ENCODE results near the gene KASH5.
"Not testable (repeated sequence)": the region's sequence is repeated elsewhere in the genome, so short reads cannot be mapped to it uniquely, and the experiment has no call there.

The KASH5 gene

DNA sequence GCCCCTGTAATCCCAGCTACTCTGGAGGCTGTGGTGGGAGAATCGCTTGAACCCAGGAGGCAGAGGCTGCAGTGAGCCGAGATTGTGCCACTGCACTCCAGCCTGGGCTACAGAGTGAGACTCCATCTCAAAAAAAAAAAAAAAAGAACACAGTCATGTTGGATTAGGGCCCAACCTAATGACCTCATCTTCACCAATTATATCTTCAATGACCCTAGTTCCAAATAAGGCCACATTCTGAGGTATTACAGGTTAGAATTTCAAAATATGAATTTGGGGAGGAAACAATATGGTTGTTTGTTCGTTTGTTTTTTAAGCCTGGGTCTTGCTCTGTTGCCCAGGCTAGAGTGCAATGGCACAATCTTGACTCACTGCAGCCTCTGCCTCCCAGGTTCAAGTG lies 14.9 kb upstream of the KASH5 start:
- DNase-seq (ENCODE audit: low spot score in 2 of 2); H3K27ac Mint-ChIP-seq; H3K27me3 Mint-ChIP-seq; H3K4me1 Mint-ChIP-seq; H3K36me3 Mint-ChIP-seq; ATAC-seq (ENCODE audit: low read depth); H3K9me3 Mint-ChIP-seq; H3K4me3 Mint-ChIP-seq: not testable (repeated sequence)

DNA sequence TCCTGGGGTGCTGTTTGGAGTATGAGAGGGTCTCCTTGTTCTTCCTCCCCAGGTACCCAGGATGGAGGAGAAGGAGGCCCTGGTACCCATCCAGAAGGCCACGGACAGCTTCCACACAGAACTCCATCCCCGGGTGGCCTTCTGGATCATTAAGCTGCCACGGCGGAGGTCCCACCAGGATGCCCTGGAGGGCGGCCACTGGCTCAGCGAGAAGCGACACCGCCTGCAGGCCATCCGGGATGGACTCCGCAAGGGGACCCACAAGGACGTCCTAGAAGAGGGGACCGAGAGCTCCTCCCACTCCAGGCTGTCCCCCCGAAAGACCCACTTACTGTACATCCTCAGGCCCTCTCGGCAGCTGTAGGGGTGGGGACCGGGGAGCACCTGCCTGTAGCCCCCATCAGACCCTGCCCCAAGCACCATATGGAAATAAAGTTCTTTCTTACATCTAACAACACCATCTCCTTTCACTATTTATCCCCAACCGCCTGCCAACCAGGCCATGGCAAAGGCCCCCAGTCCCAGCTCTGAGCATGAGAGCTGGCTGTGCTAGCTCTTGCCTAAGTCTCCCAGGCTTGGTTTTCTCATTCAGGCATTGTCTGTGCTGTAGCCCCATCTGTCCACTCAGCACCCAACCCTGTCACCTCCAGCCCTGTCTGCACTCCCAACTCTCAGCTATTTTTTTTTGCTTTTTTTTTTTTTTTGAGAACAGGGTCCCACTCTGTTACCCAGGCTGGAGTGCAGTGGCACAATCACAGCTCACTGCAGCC lies 13.2 kb upstream of the KASH5 start:
- Mint-ChIP-seq H3K27ac (no peak overlapping the region), H3K4me3 (no peak overlapping the region), H3K9me3 (no peaks in the 10 kb centered on the region), H3K4me1 (peaks cover 6% of the 10 kb centered on the region), H3K27me3 (peaks cover 5% of the 10 kb centered on the region), H3K36me3 (peaks cover 3% of the 10 kb centered on the region)
- DNase-seq (ENCODE audit: low spot score in 2 of 2) (no peak), ATAC-seq (ENCODE audit: low read depth) (no peak)

DNA sequence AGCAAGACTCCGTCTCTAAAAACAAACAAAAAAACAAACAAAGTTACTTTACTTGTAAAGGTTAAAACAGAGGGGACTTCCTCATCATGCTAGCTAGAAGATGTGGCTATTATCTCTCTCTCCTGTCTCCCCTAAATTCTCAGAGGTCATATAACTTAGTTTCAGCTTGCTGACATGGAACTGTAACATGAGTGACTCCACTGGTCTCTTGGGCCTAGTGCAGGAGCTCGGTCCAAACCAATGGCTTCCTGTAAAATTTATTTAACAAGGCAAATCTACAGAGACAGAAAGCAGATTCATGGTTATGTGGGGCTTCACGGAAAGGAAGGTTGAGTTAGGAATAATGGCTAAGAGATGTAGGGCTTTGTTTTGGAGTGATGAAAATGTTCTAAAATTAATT lies 9.5 kb upstream of the KASH5 start:
- Mint-ChIP-seq H3K27ac (no peak overlapping the region), H3K4me3 (no peak overlapping the region), H3K27me3 (peaks cover 5% of the 10 kb centered on the region), H3K36me3 (peaks cover 7% of the 10 kb centered on the region), H3K4me1 (peaks cover 3% of the 10 kb centered on the region), H3K9me3 (peaks cover 6% of the 10 kb centered on the region)
- DNase-seq (ENCODE audit: low spot score in 2 of 2) (no peak), ATAC-seq (ENCODE audit: low read depth) (no peak)

DNA sequence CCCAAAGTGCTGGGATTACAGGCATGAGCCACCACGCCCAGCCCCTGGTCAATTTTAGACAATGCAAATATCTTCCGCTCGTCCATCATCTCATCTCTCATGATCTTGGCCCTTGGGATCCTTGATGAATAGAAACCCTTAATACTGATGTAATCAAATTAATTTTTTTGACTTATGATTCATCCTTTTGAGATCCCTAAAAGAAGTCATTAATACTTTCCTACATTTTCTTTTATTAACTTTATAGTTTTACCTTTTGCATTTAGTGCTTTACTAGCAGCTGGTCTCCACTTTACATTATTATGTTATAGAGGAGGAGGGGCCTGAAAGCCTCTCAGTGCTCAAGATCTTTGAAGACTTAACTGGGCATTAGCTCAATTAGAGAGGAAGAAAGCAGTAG lies 7.7 kb upstream of the KASH5 start:
- Mint-ChIP-seq H3K36me3 (peaks cover 7% of the 10 kb centered on the region), H3K4me3 (no peak overlapping the region), H3K27me3 (peaks cover 5% of the 10 kb centered on the region), H3K9me3 (peaks cover 6% of the 10 kb centered on the region), H3K4me1 (peaks cover 3% of the 10 kb centered on the region), H3K27ac (no peak overlapping the region)
- ATAC-seq (ENCODE audit: low read depth) = no peak
- DNase-seq (ENCODE audit: low spot score in 2 of 2) = no peak

DNA sequence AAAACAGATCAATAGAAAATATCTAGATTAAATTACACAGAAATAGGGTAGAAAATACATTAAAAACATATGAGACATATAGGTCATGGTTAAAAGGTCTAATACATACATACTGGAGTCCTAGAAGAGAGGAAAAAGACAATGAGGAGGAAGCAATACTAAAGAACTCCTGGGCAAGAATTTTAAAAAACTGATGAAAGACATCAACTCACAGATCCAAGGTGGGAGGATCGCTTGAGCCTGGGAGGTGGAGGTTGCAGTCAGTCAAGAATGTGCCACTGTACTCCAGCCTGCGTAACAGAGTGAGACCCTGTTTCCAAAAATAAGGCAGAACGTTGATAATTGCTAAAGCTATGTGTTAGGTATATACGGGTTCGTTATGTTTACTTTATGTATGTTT lies 5.4 kb upstream of the KASH5 start:
- H3K4me1 Mint-ChIP-seq = peaks cover 3% of the 10 kb centered on the region
- H3K27ac Mint-ChIP-seq = no peak overlapping the region
- H3K27me3 Mint-ChIP-seq = no peaks in the 10 kb centered on the region
- DNase-seq (ENCODE audit: low spot score in 2 of 2) = no peak
- no peak overlapping the region for H3K4me3 Mint-ChIP-seq
- no peak for ATAC-seq (ENCODE audit: low read depth)
- peaks cover 5% of the 10 kb centered on the region for H3K36me3 Mint-ChIP-seq
- H3K9me3 Mint-ChIP-seq = peaks cover 7% of the 10 kb centered on the region

DNA sequence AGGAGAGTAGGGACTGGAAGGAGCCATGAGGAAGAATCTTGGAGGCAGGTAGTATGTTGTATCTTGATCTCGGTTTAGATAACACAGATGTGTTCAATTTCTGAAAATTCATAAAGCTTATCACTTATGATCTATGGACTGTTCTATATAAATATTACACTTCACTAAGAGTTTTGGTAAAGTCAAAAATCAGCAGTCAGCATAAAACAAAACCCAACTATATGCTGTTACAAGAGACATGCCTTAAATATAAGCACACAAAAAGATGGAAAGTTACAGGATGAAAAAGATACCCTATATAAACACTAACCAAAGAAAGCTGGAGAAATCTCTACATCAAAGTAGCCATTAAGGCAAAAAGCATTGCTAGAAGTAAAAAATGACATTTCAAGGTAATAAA lies 4.5 kb upstream of the KASH5 start:
- Mint-ChIP-seq H3K27me3 (no peaks in the 10 kb centered on the region), H3K9me3 (peaks cover 7% of the 10 kb centered on the region), H3K36me3 (peaks cover 5% of the 10 kb centered on the region), H3K27ac (no peak overlapping the region), H3K4me1 (peaks cover 8% of the 10 kb centered on the region), H3K4me3 (no peak overlapping the region)
- ATAC-seq (ENCODE audit: low read depth) = no peak
- DNase-seq (ENCODE audit: low spot score in 2 of 2) = no peak

DNA sequence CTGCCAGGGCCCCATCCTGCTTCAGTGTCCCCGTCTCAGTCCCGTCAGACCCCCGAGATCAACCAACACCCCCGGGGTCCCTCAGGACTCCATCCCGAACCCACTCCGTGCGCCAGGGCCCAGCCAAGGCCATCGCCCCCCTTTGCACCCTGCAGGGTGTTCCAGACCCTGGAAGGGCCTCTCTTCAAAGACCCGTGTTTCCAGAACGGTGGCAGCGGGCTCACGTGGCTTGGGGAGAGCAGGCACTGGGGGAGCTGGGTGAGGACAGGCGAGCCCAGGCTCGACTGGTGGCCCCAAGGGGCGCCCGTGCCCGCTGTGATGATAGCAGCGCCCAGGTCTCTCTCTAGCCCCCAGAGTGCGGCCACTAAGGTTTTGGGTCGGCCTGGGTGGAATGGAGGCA lies 1.4 kb downstream of the KASH5 start:
- ATAC-seq (ENCODE audit: low read depth) (no peak), DNase-seq (ENCODE audit: low spot score in 2 of 2) (no peak)
- Mint-ChIP-seq H3K9me3 (peaks cover 1% of the 10 kb centered on the region), H3K4me3 (no peak overlapping the region), H3K27me3 (no peaks in the 10 kb centered on the region), H3K27ac (peak overlapping the region; percentile 70), H3K4me1 (peaks cover 29% of the 10 kb centered on the region), H3K36me3 (no peaks in the 10 kb centered on the region)

DNA sequence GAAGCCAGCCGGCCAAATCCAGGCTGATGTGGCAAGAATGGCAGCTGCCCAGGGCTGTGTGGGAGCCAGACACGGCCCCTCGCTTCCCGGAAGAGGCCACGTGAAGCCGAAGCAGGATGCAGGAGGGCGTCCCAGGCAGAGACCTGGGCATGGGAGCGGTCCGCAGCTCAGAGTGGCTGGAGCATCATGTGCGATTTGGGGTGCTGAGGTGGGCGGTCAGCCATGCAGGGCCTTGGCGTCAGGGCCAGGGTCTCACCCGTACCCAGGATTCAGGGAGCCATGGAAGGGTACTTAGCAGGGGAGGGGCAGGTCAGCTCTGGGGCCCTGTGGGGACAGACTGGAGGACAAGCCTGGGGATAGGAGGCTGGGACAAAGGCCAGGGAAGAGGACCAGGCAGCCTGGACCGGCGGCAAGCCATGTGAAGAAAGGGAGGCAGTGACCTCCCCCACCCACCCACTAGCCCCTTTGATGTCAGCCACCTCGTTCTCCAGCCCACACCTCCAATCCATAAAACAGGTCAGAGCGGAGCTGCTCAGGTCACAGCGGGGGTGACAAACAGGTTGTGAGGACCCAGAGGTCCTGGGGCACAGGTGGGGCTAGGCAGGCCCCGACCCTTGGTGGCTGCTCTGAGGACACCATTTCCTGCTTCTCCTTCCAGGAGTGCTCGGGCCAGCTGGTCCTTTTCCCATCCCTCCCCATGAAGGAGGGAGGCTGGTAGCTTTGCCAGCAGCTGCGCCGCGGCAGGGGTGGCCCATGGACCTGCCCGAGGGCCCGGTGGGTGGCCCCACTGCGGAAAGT lies 2.3 kb downstream of the KASH5 start:
- Mint-ChIP-seq H3K9me3 (peaks cover 1% of the 10 kb centered on the region), H3K36me3 (no peaks in the 10 kb centered on the region), H3K27ac (peak overlapping the region; percentile 70), H3K4me3 (peak overlapping the region; percentile 58), H3K27me3 (no peaks in the 10 kb centered on the region), H3K4me1 (peaks cover 29% of the 10 kb centered on the region)
- DNase-seq (ENCODE audit: low spot score in 2 of 2) = no peak
- no peak for ATAC-seq (ENCODE audit: low read depth)

DNA sequence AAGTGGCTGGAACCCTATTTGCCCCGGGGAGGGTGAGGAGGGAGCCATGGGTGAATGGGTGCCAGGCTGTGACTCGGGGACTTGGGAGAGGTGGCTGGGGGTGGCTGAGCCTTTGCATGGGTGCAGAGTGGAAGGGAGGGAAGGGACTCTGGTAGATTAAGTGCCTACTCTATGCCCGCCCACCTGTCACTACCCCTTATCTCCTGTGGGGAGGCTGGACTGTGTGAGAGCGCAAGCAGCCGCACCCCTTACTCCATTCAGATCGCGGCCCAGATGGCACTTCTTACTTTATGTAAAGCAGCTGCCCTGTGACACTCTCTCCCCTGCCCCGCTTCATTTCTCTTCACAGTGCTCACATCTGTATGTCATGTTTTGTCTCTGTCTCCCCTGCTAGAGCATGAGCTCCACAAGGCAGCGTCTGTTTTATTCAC lies 2.9 kb downstream of the KASH5 start:
- ATAC-seq (ENCODE audit: low read depth) = peak; percentile 83
- Mint-ChIP-seq H3K27me3 (no peaks in the 10 kb centered on the region), H3K4me3 (peak overlapping the region; percentile 58), H3K9me3 (peaks cover 1% of the 10 kb centered on the region), H3K36me3 (no peaks in the 10 kb centered on the region), H3K4me1 (peaks cover 29% of the 10 kb centered on the region), H3K27ac (peak overlapping the region; percentile 70)
- peak; percentile 40 to 61 for DNase-seq (ENCODE audit: low spot score in 2 of 2)

DNA sequence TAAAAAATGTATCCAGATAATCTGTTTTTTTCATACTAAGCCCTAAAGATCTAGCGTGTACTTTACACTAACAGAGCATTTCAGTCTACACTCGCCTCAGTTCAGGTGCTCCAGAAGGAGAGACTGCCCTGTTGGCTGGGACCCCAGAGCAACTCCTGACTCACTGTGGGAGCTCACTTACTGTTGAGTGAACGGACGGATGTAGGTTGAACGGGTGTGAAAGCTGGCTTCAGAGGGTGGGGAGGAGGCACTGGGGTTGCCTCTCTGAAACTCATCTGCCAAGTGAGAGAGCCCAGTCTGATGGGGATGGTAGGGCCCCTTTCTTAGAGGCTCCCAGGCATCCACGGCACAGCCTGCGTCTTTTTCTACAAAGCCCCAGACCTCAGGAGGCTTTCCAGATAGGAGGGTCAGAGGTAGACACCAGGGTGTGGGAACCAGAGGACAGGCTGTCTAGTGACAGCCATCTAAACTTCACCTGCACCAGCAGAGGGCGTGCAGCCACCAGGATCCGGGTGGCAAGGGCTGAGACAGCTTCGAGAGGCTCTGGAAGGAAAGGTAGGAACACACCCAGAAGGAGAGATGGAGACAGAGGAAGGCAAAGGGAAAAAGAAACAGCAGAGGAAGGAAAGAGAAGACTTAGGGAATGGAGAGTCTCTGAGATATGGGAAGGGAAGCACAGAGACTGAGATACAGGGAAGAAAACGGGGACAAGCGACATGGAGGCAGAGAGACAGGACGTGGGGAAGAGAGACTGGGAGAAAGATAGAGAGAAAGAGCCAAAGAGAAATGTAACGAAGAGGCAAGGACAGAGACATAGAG lies 3.7 kb downstream of the KASH5 start:
- Mint-ChIP-seq H3K36me3 (no peaks in the 10 kb centered on the region), H3K27ac (peak overlapping the region; percentile 70), H3K27me3 (no peaks in the 10 kb centered on the region), H3K4me1 (peaks cover 29% of the 10 kb centered on the region), H3K9me3 (peaks cover 1% of the 10 kb centered on the region), H3K4me3 (no peak overlapping the region)
- ATAC-seq (ENCODE audit: low read depth) (peak; percentile 50), DNase-seq (ENCODE audit: low spot score in 2 of 2) (peak; percentile 69 to 70)

DNA sequence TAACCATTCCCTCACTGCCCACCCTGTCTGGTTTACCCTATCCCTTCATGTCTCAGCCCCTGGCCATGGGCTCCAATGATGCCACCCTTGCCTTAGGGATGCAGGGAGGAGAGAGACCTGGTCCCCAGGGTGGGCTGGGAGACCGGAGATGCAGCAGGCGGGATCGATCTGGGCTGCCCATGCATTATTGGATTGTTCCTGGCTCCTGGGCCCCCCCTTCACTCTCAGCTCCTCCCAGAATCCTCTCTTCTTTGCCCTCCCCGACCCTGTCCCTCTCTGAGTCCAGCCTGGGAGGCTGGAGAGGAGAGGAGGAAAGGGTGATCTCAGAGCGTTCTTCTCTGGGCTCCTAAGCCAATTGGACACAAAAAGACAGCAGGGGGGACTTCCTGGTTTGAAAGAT lies 5.8 kb downstream of the KASH5 start:
- H3K9me3 Mint-ChIP-seq = no peaks in the 10 kb centered on the region
- no peak overlapping the region for H3K4me3 Mint-ChIP-seq
- no peak for DNase-seq (ENCODE audit: low spot score in 2 of 2)
- no peak overlapping the region for H3K27ac Mint-ChIP-seq
- no peak for ATAC-seq (ENCODE audit: low read depth)
- H3K36me3 Mint-ChIP-seq = no peaks in the 10 kb centered on the region
- H3K4me1 Mint-ChIP-seq = peaks cover 23% of the 10 kb centered on the region
- peaks cover 5% of the 10 kb centered on the region for H3K27me3 Mint-ChIP-seq

DNA sequence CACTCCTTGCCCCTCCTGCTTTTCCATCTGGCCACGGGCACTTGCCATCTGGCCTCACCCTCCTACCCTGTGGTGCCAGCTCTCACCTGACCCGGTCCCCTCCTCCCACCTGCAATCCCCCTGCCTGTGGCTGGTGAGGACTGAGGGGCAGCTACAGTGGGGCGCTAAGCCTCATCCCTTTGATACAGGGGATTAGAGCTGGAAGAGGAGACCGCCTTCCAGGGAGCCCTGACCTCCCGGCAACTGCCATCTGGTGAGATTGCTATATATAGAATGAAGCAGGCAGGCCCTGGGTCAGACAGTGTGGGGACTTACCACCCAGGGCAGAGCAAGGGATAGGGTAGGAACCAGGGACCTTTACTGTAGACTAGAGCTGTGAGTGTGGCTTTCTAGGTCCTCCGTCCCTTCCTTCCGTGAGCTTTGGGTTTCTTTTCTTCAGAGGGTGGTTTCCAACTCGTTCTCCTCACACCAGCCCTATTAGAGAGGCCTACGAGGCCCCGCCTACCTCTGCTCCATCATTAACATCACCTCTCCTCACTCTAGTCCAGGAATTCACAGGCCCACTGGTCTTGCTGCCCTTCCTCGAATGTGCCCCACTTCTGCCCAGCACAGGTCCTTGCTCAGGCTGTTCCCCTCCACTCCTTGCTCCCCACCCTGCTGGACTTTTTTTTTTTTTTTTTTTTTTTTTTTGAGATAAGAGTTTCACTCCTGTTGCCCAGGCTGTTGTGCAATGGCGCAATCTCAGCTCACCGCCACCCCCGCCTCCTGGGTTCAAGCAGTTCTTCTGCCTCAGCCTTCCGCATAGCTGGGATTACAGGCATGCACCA lies 7.7 kb downstream of the KASH5 start:
- Mint-ChIP-seq H3K27me3 (peaks cover 5% of the 10 kb centered on the region), H3K36me3 (no peaks in the 10 kb centered on the region), H3K4me1 (peaks cover 13% of the 10 kb centered on the region), H3K4me3 (no peak overlapping the region), H3K27ac (no peak overlapping the region), H3K9me3 (no peaks in the 10 kb centered on the region)
- DNase-seq (ENCODE audit: low spot score in 2 of 2) (no peak), ATAC-seq (ENCODE audit: low read depth) (no peak)

DNA sequence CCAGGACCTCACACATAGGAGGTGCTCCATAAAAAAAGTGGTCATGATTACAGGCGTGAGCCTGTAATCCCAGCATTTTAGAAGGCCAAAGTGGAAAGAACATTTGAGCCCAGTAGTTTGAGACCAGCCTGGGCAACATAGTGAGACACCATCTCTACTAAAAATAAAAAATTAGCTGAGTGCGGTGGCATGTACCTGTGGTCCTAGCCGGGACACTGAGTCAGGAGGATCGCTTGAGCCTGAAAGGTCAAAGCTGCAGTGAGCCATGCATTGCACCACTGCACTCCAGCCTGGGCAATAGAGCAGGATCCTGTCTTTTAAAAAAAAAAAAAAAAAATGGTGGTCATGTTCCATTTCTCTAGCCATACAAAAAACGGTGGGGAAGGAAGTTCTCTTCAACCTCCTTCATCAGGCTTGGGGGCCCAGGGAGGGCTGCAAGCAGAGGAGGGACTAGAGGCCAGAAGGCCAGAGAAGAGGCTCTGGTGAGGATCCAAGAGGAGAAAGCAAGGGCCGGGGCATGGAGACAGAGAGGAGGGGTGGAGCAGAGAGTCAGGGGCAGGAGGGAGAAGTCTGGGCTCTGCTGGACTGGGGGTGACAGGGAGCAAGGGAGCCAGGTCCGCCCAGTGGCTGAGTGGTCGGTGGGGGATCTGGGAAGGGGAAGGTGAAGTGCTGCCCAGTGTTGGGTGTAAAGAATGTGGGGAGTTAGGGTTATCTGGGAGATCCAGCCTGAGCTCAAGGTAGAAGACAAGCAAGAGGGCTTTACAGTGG lies 8.9 kb downstream of the KASH5 start:
- H3K9me3 Mint-ChIP-seq = no peaks in the 10 kb centered on the region
- H3K27ac Mint-ChIP-seq = no peak overlapping the region
- peaks cover 5% of the 10 kb centered on the region for H3K27me3 Mint-ChIP-seq
- H3K36me3 Mint-ChIP-seq = no peaks in the 10 kb centered on the region
- ATAC-seq (ENCODE audit: low read depth) = no peak
- H3K4me3 Mint-ChIP-seq = no peak overlapping the region
- DNase-seq (ENCODE audit: low spot score in 2 of 2) = no peak
- peaks cover 8% of the 10 kb centered on the region for H3K4me1 Mint-ChIP-seq

Data from memory B cell (primary cell).